ENCODE results near the gene NECAB3. TPM values are rescaled to one million over a fixed set of nuclear protein-coding genes. Genes with fewer than 3 reads are reported as not detected.

Gene NECAB3
- total RNA-seq, 1 donor = 27.1 TPM

- peaks cover 41% of the 10 kb centered on the region for H3K36me3 ChIP-seq (ENCODE audit: insufficient read depth, low read length)
- H2AFZ ChIP-seq (ENCODE audit: low read length) = no peak overlapping the region
- no peak overlapping the region for H3K4me2 ChIP-seq (ENCODE audit: insufficient read depth, low read length)
- H3K9me3 ChIP-seq (ENCODE audit: low read depth, low read length) = no peaks in the 10 kb centered on the region
- no peaks in the 10 kb centered on the region for H3K79me2 ChIP-seq (ENCODE audit: insufficient read depth, low read length)
- H3K4me1 ChIP-seq (ENCODE audit: insufficient read depth, low read length) = no peaks in the 10 kb centered on the region
- DNase-seq (ENCODE audit: insufficient read length, low spot score, missing footprints) = no peak
- no peak overlapping the region for H3K4me3 ChIP-seq (ENCODE audit: insufficient read depth, low read length)
- peaks cover 2% of the 10 kb centered on the region for H4K20me1 ChIP-seq (ENCODE audit: insufficient read depth, low read length)
- H3K27ac ChIP-seq (ENCODE audit: low read depth, low read length) = no peak overlapping the region
- no peak for TF ChIP-seq CTCF (IDR thresholded peaks at IDR 0.05; ENCODE audit: extremely low read depth, low read depth, low read length)
- no peaks in the 10 kb centered on the region for H3K27me3 ChIP-seq (ENCODE audit: insufficient read depth, low read length)
These were observed 44.2 kb downstream of the NECAB3 start for GRCh38 chr20:33629979-33630378.

GRCh38 chr20:33629533-33629932, 44.7 kb downstream of the NECAB3 start:
- Histone ChIP-seq H3K79me2 (ENCODE audit: insufficient read depth, low read length) (no peaks in the 10 kb centered on the region), H3K36me3 (ENCODE audit: insufficient read depth, low read length) (peaks cover 41% of the 10 kb centered on the region)
- TF ChIP-seq CTCF (IDR thresholded peaks at IDR 0.05; ENCODE audit: extremely low read depth, low read depth, low read length) = no peak

GRCh38 chr20:33627577-33628216, 46.5 kb downstream of the NECAB3 start:
- no peaks in the 10 kb centered on the region for H3K4me1 ChIP-seq (ENCODE audit: insufficient read depth, low read length)
- H3K4me3 ChIP-seq (ENCODE audit: insufficient read depth, low read length) = no peak overlapping the region
- H3K4me2 ChIP-seq (ENCODE audit: insufficient read depth, low read length) = no peak overlapping the region
- no peak overlapping the region for H3K27ac ChIP-seq (ENCODE audit: low read depth, low read length)
- H3K9me3 ChIP-seq (ENCODE audit: low read depth, low read length) = no peaks in the 10 kb centered on the region
- TF ChIP-seq CTCF (IDR thresholded peaks at IDR 0.05; ENCODE audit: extremely low read depth, low read depth, low read length) = no peak
- peaks cover 2% of the 10 kb centered on the region for H4K20me1 ChIP-seq (ENCODE audit: insufficient read depth, low read length)
- no peak for DNase-seq (ENCODE audit: insufficient read length, low spot score, missing footprints)
- H3K79me2 ChIP-seq (ENCODE audit: insufficient read depth, low read length) = no peaks in the 10 kb centered on the region
- no peak overlapping the region for H2AFZ ChIP-seq (ENCODE audit: low read length)
- no peaks in the 10 kb centered on the region for H3K27me3 ChIP-seq (ENCODE audit: insufficient read depth, low read length)
- peaks cover 43% of the 10 kb centered on the region for H3K36me3 ChIP-seq (ENCODE audit: insufficient read depth, low read length)

More at GRCh38 chr20:33629533-33629932, 44.7 kb downstream of the NECAB3 start:
- no peaks in the 10 kb centered on the region for H3K9me3 ChIP-seq (ENCODE audit: low read depth, low read length)
- no peaks in the 10 kb centered on the region for H3K27me3 ChIP-seq (ENCODE audit: insufficient read depth, low read length)
- no peak overlapping the region for H3K27ac ChIP-seq (ENCODE audit: low read depth, low read length)
- DNase-seq (ENCODE audit: insufficient read length, low spot score, missing footprints) = no peak
- H3K4me3 ChIP-seq (ENCODE audit: insufficient read depth, low read length) = no peak overlapping the region
- no peak overlapping the region for H3K4me2 ChIP-seq (ENCODE audit: insufficient read depth, low read length)
- peaks cover 2% of the 10 kb centered on the region for H4K20me1 ChIP-seq (ENCODE audit: insufficient read depth, low read length)
- H2AFZ ChIP-seq (ENCODE audit: low read length) = no peak overlapping the region
- H3K4me1 ChIP-seq (ENCODE audit: insufficient read depth, low read length) = no peaks in the 10 kb centered on the region

- DNase-seq (ENCODE audit: insufficient read length, low spot score, missing footprints) = no peak
- Histone ChIP-seq H3K4me3 (ENCODE audit: insufficient read depth, low read length) (no peak overlapping the region), H3K36me3 (ENCODE audit: insufficient read depth, low read length) (peaks cover 43% of the 10 kb centered on the region), H2AFZ (ENCODE audit: low read length) (no peak overlapping the region), H3K79me2 (ENCODE audit: insufficient read depth, low read length) (no peaks in the 10 kb centered on the region), H3K27ac (ENCODE audit: low read depth, low read length) (no peak overlapping the region), H3K27me3 (ENCODE audit: insufficient read depth, low read length) (no peaks in the 10 kb centered on the region), H3K9me3 (ENCODE audit: low read depth, low read length) (no peaks in the 10 kb centered on the region), H3K4me2 (ENCODE audit: insufficient read depth, low read length) (no peak overlapping the region), H4K20me1 (ENCODE audit: insufficient read depth, low read length) (peaks cover 2% of the 10 kb centered on the region), H3K4me1 (ENCODE audit: insufficient read depth, low read length) (no peaks in the 10 kb centered on the region)
- no peak for TF ChIP-seq CTCF (IDR thresholded peaks at IDR 0.05; ENCODE audit: extremely low read depth, low read depth, low read length)
These were observed 48.0 kb downstream of the NECAB3 start for GRCh38 chr20:33626190-33626589.

Measured in osteoblast (primary cell).